Measurements from ENCODE around the gene CCNT1. TPM values are rescaled to one million over a fixed set of nuclear protein-coding genes. Genes with fewer than 3 reads are reported as not detected.
"Not testable (repeated sequence)": the region's sequence is repeated elsewhere in the genome, so short reads cannot be mapped to it uniquely, and the experiment has no call there.

Gene CCNT1
- total RNA-seq, 4 donors from 2014 or later: 21.3 to 32.1 (median 24.9) TPM

GRCh38 chr12:48728807-48729206 lies 12.3 kb upstream of the CCNT1 start:
- Histone ChIP-seq H3K27ac (no peak overlapping the region), H3K36me3 (no peaks in the 10 kb centered on the region), H3K4me3 (no peak overlapping the region), H3K27me3 (no peaks in the 10 kb centered on the region), H3K4me1 (no peaks in the 10 kb centered on the region), H3K9me3 (no peaks in the 10 kb centered on the region)
- WGBS, 2 donors: 77 to 82% methylated on average over 5 of the region's 5 CpGs
- no peak for TF ChIP-seq CTCF (IDR thresholded peaks at IDR 0.05)
- no peak for DNase-seq (ENCODE audit: low spot score in 2 of 2)

- not testable (repeated sequence) for H3K36me3 ChIP-seq; H3K4me3 ChIP-seq; H3K27me3 ChIP-seq; H3K27ac ChIP-seq; DNase-seq (ENCODE audit: low spot score in 2 of 2)
- Histone ChIP-seq H3K9me3 (peaks cover 0 to 21% (median 0%) of the 10 kb centered on the region in 4 donors), H3K4me1 (peaks cover 0 to 11% (median 4%) of the 10 kb centered on the region in 4 donors)
- whole genome bisulfite sequencing, 2 donors: 89 to 93% methylated on average over 1 of the region's 1 CpG
Observed at GRCh38 chr12:48720737-48721136, 4.2 kb upstream of the CCNT1 start.

GRCh38 chr12:48720171-48720570 lies 3.7 kb upstream of the CCNT1 start:
- peaks cover 0 to 21% (median 0%) of the 10 kb centered on the region in 4 donors for H3K9me3 ChIP-seq
- not testable (repeated sequence) for DNase-seq (ENCODE audit: low spot score in 2 of 2); H3K27ac ChIP-seq; H3K36me3 ChIP-seq; H3K4me3 ChIP-seq; H3K27me3 ChIP-seq
- peaks cover 0 to 16% (median 9%) of the 10 kb centered on the region in 4 donors for H3K4me1 ChIP-seq
- WGBS, 2 donors: 81% methylated on average over 2 of the region's 2 CpGs

- Histone ChIP-seq H3K4me1 (peaks cover 0 to 28% (median 20%) of the 10 kb centered on the region in 4 donors), H3K9me3 (peaks cover 0 to 21% (median 0%) of the 10 kb centered on the region in 4 donors)
- H3K36me3 ChIP-seq; H3K27ac ChIP-seq; DNase-seq (ENCODE audit: low spot score in 2 of 2); H3K27me3 ChIP-seq; H3K4me3 ChIP-seq: not testable (repeated sequence)
- WGBS, 2 donors: 81 to 89% methylated on average over 4 of the region's 4 CpGs
Observed at GRCh38 chr12:48719002-48719401, 2.5 kb upstream of the CCNT1 start.

- Histone ChIP-seq H3K4me1 (peaks cover 0 to 41% (median 25%) of the 10 kb centered on the region in 4 donors), H3K27ac (peak overlapping the region; percentile 94 to 99 (median 96)), H3K36me3 (peaks cover 0 to 23% (median 9%) of the 10 kb centered on the region in 3 donors), H3K27me3 (no peaks in the 10 kb centered on the region), H3K9me3 (peaks cover 0 to 21% (median 0%) of the 10 kb centered on the region in 4 donors), H3K4me3 (peak overlapping the region; percentile 61 to 95 (median 81))
- 13 to 16% methylated on average over 21 of the region's 21 CpGs for WGBS, 2 donors
- no peak for DNase-seq (ENCODE audit: low spot score in 2 of 2)
- no peak for TF ChIP-seq POLR2A (IDR thresholded peaks at IDR 0.05)
- TF ChIP-seq EP300 (IDR thresholded peaks at IDR 0.05): no peak
Observed at GRCh38 chr12:48717252-48717695, 767 bp upstream of the CCNT1 start.

- Histone ChIP-seq H3K4me3 (peak overlapping the region; percentile 66 to 95 (median 81)), H3K27me3 (no peaks in the 10 kb centered on the region), H3K27ac (peak overlapping the region; percentile 94 to 99 (median 96)), H3K9me3 (peaks cover 0 to 16% (median 0%) of the 10 kb centered on the region in 4 donors), H3K36me3 (peaks cover 0 to 34% (median 9%) of the 10 kb centered on the region in 3 donors), H3K4me1 (peaks cover 0 to 45% (median 25%) of the 10 kb centered on the region in 4 donors)
- TF ChIP-seq EP300 (IDR thresholded peaks at IDR 0.05) (no peak), CTCF (IDR thresholded peaks at IDR 0.05) (no peak), POLR2A (IDR thresholded peaks at IDR 0.05) (no peak)
- whole genome bisulfite sequencing, 2 donors: 0 to 1% methylated on average over 17 of the region's 17 CpGs
- DNase-seq (ENCODE audit: low spot score in 2 of 2): no peak
Observed at GRCh38 chr12:48716168-48716492, 377 bp downstream of the CCNT1 start.

- DNase-seq (ENCODE audit: low spot score in 2 of 2): no peak
- peaks cover 0 to 74% (median 27%) of the 10 kb centered on the region in 4 donors for H3K4me1 ChIP-seq
- no peak overlapping the region for H3K27ac ChIP-seq
- no peaks in the 10 kb centered on the region for H3K27me3 ChIP-seq
- no peak overlapping the region for H3K4me3 ChIP-seq
- no peaks in the 10 kb centered on the region for H3K9me3 ChIP-seq
- 96% methylated on average over 10 of the region's 10 CpGs for WGBS, 2 donors
- H3K36me3 ChIP-seq: peaks cover 0 to 67% (median 9%) of the 10 kb centered on the region in 3 donors
- TF ChIP-seq EP300 (IDR thresholded peaks at IDR 0.05) (no peak), CTCF (IDR thresholded peaks at IDR 0.05) (no peak), POLR2A (IDR thresholded peaks at IDR 0.05) (no peak)
Observed at GRCh38 chr12:48712209-48712608, 4.3 kb downstream of the CCNT1 start.

- H3K27me3 ChIP-seq: not testable (repeated sequence)
- 89 to 95% methylated on average over 7 of the region's 7 CpGs for WGBS, 2 donors
Observed at GRCh38 chr12:48698822-48699221, 17.7 kb downstream of the CCNT1 start.

More at GRCh38 chr12:48698822-48699221, 17.7 kb downstream of the CCNT1 start:
- peaks cover 0 to 87% (median 18%) of the 10 kb centered on the region in 3 donors for H3K36me3 ChIP-seq
- H3K4me1 ChIP-seq; H3K9me3 ChIP-seq; DNase-seq (ENCODE audit: low spot score in 2 of 2); H3K27ac ChIP-seq; H3K4me3 ChIP-seq: not testable (repeated sequence)
